Measurements from ENCODE around the gene BEAN1. TPM values are rescaled to one million over a fixed set of nuclear protein-coding genes. Genes with fewer than 3 reads are reported as not detected.
"Not testable (repeated sequence)": the region's sequence is repeated elsewhere in the genome, so short reads cannot be mapped to it uniquely, and the experiment has no call there.

Gene BEAN1
- total RNA-seq, 2 donors from 2014 or later: not detected

- intact Hi-C loops (cut with DNase I, micrococcal nuclease): loop anchor here in 1 of 2 donors (10.0 kb wide), 1 partner anchor 85 kb away; no protein-coding TSS in a partner anchor
- ATAC-seq (no peak), DNase-seq (no peak)
These were observed 62.3 kb downstream of the BEAN1 start for GRCh38 chr16:66489385-66489784.

GRCh38 chr16:66489818-66490217, 62.7 kb downstream of the BEAN1 start:
- peak in 1 of 2 donors; percentile 3 for DNase-seq
- no peak for ATAC-seq
- intact Hi-C loops (cut with DNase I, micrococcal nuclease): loop anchor here in 1 of 2 donors (10.0 kb wide), 1 partner anchor 85 kb away; no protein-coding TSS in a partner anchor

- intact Hi-C loops (cut with DNase I, micrococcal nuclease): no loop called here
- ATAC-seq: peak; percentile 29
- peak in 1 of 2 donors; percentile 8 for DNase-seq
These were observed 64.0 kb downstream of the BEAN1 start for GRCh38 chr16:66490774-66491715.

GRCh38 chr16:66491716-66492064, 64.6 kb downstream of the BEAN1 start:
- ATAC-seq (no peak), DNase-seq (no peak)

GRCh38 chr16:66493490-66494401, 66.7 kb downstream of the BEAN1 start:
- intact Hi-C loops (cut with DNase I, micrococcal nuclease): no loop called here
- DNase-seq (peak in 1 of 2 donors; percentile 2), ATAC-seq (no peak)

More at GRCh38 chr16:66491716-66492064, 64.6 kb downstream of the BEAN1 start:
- intact Hi-C loops (cut with DNase I, micrococcal nuclease): no loop called here

GRCh38 chr16:66494916-66495315, 67.8 kb downstream of the BEAN1 start:
- intact Hi-C loops (cut with DNase I, micrococcal nuclease): no loop called here
- DNase-seq: peak in 1 of 2 donors; percentile 0
- ATAC-seq: no peak

GRCh38 chr16:66495440-66495839, 68.3 kb downstream of the BEAN1 start:
- intact Hi-C loops (cut with DNase I, micrococcal nuclease): no loop called here
- peak in 1 of 2 donors; percentile 1 for DNase-seq
- no peak for ATAC-seq

- intact Hi-C loops (cut with DNase I, micrococcal nuclease); ATAC-seq: not testable (repeated sequence)
These were observed 69.1 kb downstream of the BEAN1 start for GRCh38 chr16:66496226-66496625.

GRCh38 chr16:66497921-66498320, 70.8 kb downstream of the BEAN1 start:
- DNase-seq; ATAC-seq; intact Hi-C loops (cut with DNase I, micrococcal nuclease): not testable (repeated sequence)

More at GRCh38 chr16:66496226-66496625, 69.1 kb downstream of the BEAN1 start:
- DNase-seq: not testable (repeated sequence)

- DNase-seq; intact Hi-C loops (cut with DNase I, micrococcal nuclease); ATAC-seq: not testable (repeated sequence)
These were observed 74.5 kb downstream of the BEAN1 start for GRCh38 chr16:66501563-66501962.

- intact Hi-C loops (cut with DNase I, micrococcal nuclease): no loop called here
- DNase-seq (peak in 1 of 2 donors; percentile 3), ATAC-seq (no peak)
These were observed 75.2 kb downstream of the BEAN1 start for GRCh38 chr16:66502020-66502913.

- DNase-seq (peak in 1 of 2 donors; percentile 3), ATAC-seq (no peak)
- intact Hi-C loops (cut with DNase I, micrococcal nuclease): no loop called here
These were observed 75.9 kb downstream of the BEAN1 start for GRCh38 chr16:66503030-66503429.

- intact Hi-C loops (cut with DNase I, micrococcal nuclease): no loop called here
- DNase-seq (no peak), ATAC-seq (no peak)
These were observed 76.5 kb downstream of the BEAN1 start for GRCh38 chr16:66503612-66504011.

GRCh38 chr16:66507731-66508239, 80.7 kb downstream of the BEAN1 start:
- ATAC-seq (peak; percentile 55), DNase-seq (no peak)
- intact Hi-C loops (cut with DNase I, micrococcal nuclease): no loop called here

- intact Hi-C loops (cut with DNase I, micrococcal nuclease): no loop called here
- DNase-seq: no peak
- ATAC-seq: peak; percentile 72
These were observed 81.3 kb downstream of the BEAN1 start for GRCh38 chr16:66508248-66508913.

- DNase-seq: no peak
- intact Hi-C loops (cut with DNase I, micrococcal nuclease): no loop called here
- no peak for ATAC-seq
These were observed 81.9 kb downstream of the BEAN1 start for GRCh38 chr16:66508914-66509496.

- ATAC-seq (no peak), DNase-seq (no peak)
- intact Hi-C loops (cut with DNase I, micrococcal nuclease): no loop called here
These were observed 82.5 kb downstream of the BEAN1 start for GRCh38 chr16:66509576-66509975.
